Body of pancreas (tissue), 4 donors: ENCODE results near the gene PSMA3.

Experiments
- CTCF ChIP-seq, 7 experiments: fragments of 450-650 bp in 4 of 7; fragments of 200-600 bp in 3 of 7; sonication (generic) in 3 of 7; IDR thresholded peaks; one replicate each; pipeline ENCODE4 v1.5.1; 2016 to 2019; ENCODE audit warnings: antibody characterized with exemption in 7 of 7
- POLR2A ChIP-seq, 3 donors: fragments of 450-650 bp; IDR thresholded peaks; one replicate each; pipeline ENCODE4 v1.6.1; 2016; ENCODE audit warnings: antibody characterized with exemption in 3 of 3, mild to moderate bottlenecking in 2 of 3

GRCh38 chr14:58296726-58297125, 52.1 kb downstream of the PSMA3 start:
- TF ChIP-seq CTCF (IDR thresholded peaks at IDR 0.05) (no peak), POLR2A (IDR thresholded peaks at IDR 0.05) (no peak)
